GM18867 (cell line): ENCODE results near the gene FBXL14.
"Not testable (repeated sequence)": the region's sequence is repeated elsewhere in the genome, so short reads cannot be mapped to it uniquely, and the experiment has no call there.

Experiments
- ATAC-seq: cut with Tn5 transposase; IDR thresholded peaks from one replicate; pipeline ENCODE4 v1.9.1; 2021; ENCODE audit warnings: mild to moderate bottlenecking, moderate library complexity; ENCODE audit not compliant: unreplicated experiment

FBXL14 gene

GRCh38 chr12:1620092-1620491, 25.7 kb upstream of the FBXL14 start:
- no peak for ATAC-seq

GRCh38 chr12:1619587-1619986, 25.2 kb upstream of the FBXL14 start:
- no peak for ATAC-seq

GRCh38 chr12:1619159-1619558, 24.8 kb upstream of the FBXL14 start:
- ATAC-seq, result no peak

GRCh38 chr12:1618489-1618888, 24.1 kb upstream of the FBXL14 start:
- ATAC-seq, result no peak

- no peak for ATAC-seq
Measured at GRCh38 chr12:1616233-1617066, 22.1 kb upstream of the FBXL14 start.

- ATAC-seq, result no peak
Measured at GRCh38 chr12:1614360-1614759, 20.0 kb upstream of the FBXL14 start.

- ATAC-seq, result no peak
Measured at GRCh38 chr12:1613860-1614259, 19.5 kb upstream of the FBXL14 start.

GRCh38 chr12:1611803-1612572, 17.6 kb upstream of the FBXL14 start:
- ATAC-seq, result no peak

- ATAC-seq, result no peak
Measured at GRCh38 chr12:1610072-1610643, 15.8 kb upstream of the FBXL14 start.

GRCh38 chr12:1608713-1609119, 14.3 kb upstream of the FBXL14 start:
- ATAC-seq, result no peak

- ATAC-seq, result no peak
Measured at GRCh38 chr12:1607940-1608712, 13.7 kb upstream of the FBXL14 start.

GRCh38 chr12:1606021-1606622, 11.7 kb upstream of the FBXL14 start:
- ATAC-seq, result peak; percentile 56

GRCh38 chr12:1605129-1606020, 11.0 kb upstream of the FBXL14 start:
- ATAC-seq, result peak; percentile 49

GRCh38 chr12:1604464-1604863, 10.1 kb upstream of the FBXL14 start:
- no peak for ATAC-seq

GRCh38 chr12:1603269-1603993, 9.1 kb upstream of the FBXL14 start:
- no peak for ATAC-seq

- ATAC-seq, result not testable (repeated sequence)
Measured at GRCh38 chr12:1602706-1603105, 8.3 kb upstream of the FBXL14 start.

GRCh38 chr12:1598757-1599156, 4.4 kb upstream of the FBXL14 start:
- no peak for ATAC-seq

GRCh38 chr12:1595690-1596347, 1.4 kb upstream of the FBXL14 start:
- ATAC-seq, result no peak
